HepG2 (cell line): Measurements from ENCODE around the gene DSTN. TPM values are rescaled to one million over a fixed set of nuclear protein-coding genes. Genes with fewer than 3 reads are reported as not detected.

Experiments
- ATAC-seq: fragments of 200-7000 bp; cut with Tn5 transposase; 3 replicates; pipeline ENCODE4 v1.9.1; 2020; ENCODE audit warnings: mild to moderate bottlenecking, moderate library complexity
- BruUV-seq: library from RNA; stranded (reverse); fragments of 400-500 nt; replicated peaks from 2 replicates; lab custom pipeline; 2021; lab: Mats Ljungman, UMichigan
- CTCF ChIA-PET: fragments of 300-600 bp; formaldehyde crosslinking; extraction: SDS; loops from one replicate; lab custom pipeline; 2021; ENCODE audit warnings: low total read pairs, inconsistent platforms, low intra/inter-chr PET ratio; lab: Yijun Ruan, JAX
- POLR2A ChIA-PET: fragments of 350-600 bp; sonication (Branson Sonifier 250); formaldehyde crosslinking; loops from one replicate; lab custom pipeline; 2020; ENCODE audit warnings: antibody characterized with exemption, inconsistent platforms; lab: Yijun Ruan, JAX
- DNase-seq: peaks from one replicate; pipeline ENCODE4 v3.0.0-alpha.2; 2015; ENCODE audit warnings: low spot score
- FAIRE-seq: peaks from 3 replicates; lab custom pipeline; 2011; peaks lifted over from hg19 to GRCh38; lab: Jason Lieb, UNC
- H2AFZ ChIP-seq: one replicate; pipeline ENCODE4 v1.6.1; 2011; ENCODE audit warnings: low read length, inconsistent platforms
- H3K27ac ChIP-seq: fragments of 300-600 bp; 3 replicates; pipeline ENCODE4 v1.8.0; 2011; ENCODE audit warnings: mixed run types, mild to moderate bottlenecking, mixed read lengths, low read length, inconsistent platforms; ENCODE audit not compliant: insufficient read depth; ENCODE audit errors: extremely low read length
- H3K27me3 ChIP-seq, 2 experiments: fragments of 200-600 bp in 1 of 2; 2 replicates in 1 of 2; 3 replicates in 1 of 2; pipeline versions ENCODE4 v1.6.0 to v1.8.0; 2011; ENCODE audit warnings: low read length in 2 of 2, mild to moderate bottlenecking in 2 of 2, moderate library complexity in 2 of 2, inconsistent platforms in 1 of 2; ENCODE audit not compliant: insufficient read depth in 2 of 2, control insufficient read depth in 1 of 2
- H3K36me3 ChIP-seq, 2 experiments: fragments of 200-600 bp in 1 of 2; replicated peaks in 1 of 2; 2 replicates in 1 of 2; 3 replicates in 1 of 2; pipeline versions ENCODE4 v1.5.1 to v1.8.0; 2011; ENCODE audit warnings: low read length in 2 of 2, inconsistent platforms in 1 of 2; ENCODE audit not compliant: insufficient read depth in 2 of 2, control insufficient read depth in 1 of 2
- H3K4me1 ChIP-seq: 2 replicates; pipeline ENCODE4 v1.5.1; 2012; ENCODE audit warnings: low read length, inconsistent platforms; ENCODE audit not compliant: insufficient read depth
- H3K4me2 ChIP-seq: 2 replicates; pipeline ENCODE4 v1.6.0; 2011; ENCODE audit warnings: low read depth, low read length, inconsistent platforms
- H3K4me3 ChIP-seq, 3 experiments: fragments of 200-600 bp in 1 of 3; sonication (generic), shearing (Covaris generic) in 1 of 3; replicated peaks in 1 of 3; 2 replicates each; pipeline ENCODE4 v1.5.1; 2011 to 2016; ENCODE audit warnings: low read length in 3 of 3, inconsistent platforms in 2 of 3, low read depth in 2 of 3, mild to moderate bottlenecking in 2 of 3, control low read depth in 1 of 3, mixed read lengths in 1 of 3; ENCODE audit not compliant: insufficient read depth in 1 of 3
- H3K79me2 ChIP-seq: one replicate; pipeline ENCODE4 v1.6.1; 2011; ENCODE audit warnings: low read length, inconsistent platforms; ENCODE audit not compliant: insufficient read depth
- H3K9ac ChIP-seq: 2 replicates; pipeline ENCODE4 v1.6.0; 2011; ENCODE audit warnings: mild to moderate bottlenecking, low read depth, low read length, inconsistent platforms; ENCODE audit not compliant: insufficient read depth
- H3K9me3 ChIP-seq: 2 replicates; pipeline ENCODE4 v1.5.1; 2012; ENCODE audit warnings: mild to moderate bottlenecking, low read length
- H4K20me1 ChIP-seq: 2 replicates; pipeline ENCODE4 v1.6.0; 2011; ENCODE audit warnings: inconsistent platforms, mild to moderate bottlenecking, low read length, moderate library complexity; ENCODE audit not compliant: insufficient read depth
- DNMT3B ChIP-seq: conservative IDR thresholded peaks from 2 replicates; pipeline ENCODE4 v1.6.1; 2016; ENCODE audit warnings: missing biosample characterization, control low read depth
- GABPA ChIP-seq, 2 experiments: IDR thresholded peaks; 2 replicates each; pipeline ENCODE4 v1.6.1; 2011 to 2016; ENCODE audit warnings: low read depth in 2 of 2, low read length in 1 of 2, missing biosample characterization in 1 of 2, missing genetic modification characterization in 1 of 2
- ZNF280B ChIP-seq: sonication (generic); formaldehyde crosslinking; IDR thresholded peaks from 2 replicates; pipeline ENCODE4 v1.5.0; 2020; ENCODE audit warnings: missing genetic modification reagents, mild to moderate bottlenecking, borderline replicate concordance
- WGBS: methylation state at CpG from one replicate; pipeline ENCODE4 v1.1.6; 2017; ENCODE audit warnings: low lambda C conversion rate; 5-methylcytosine and 5-hydroxymethylcytosine counted together
- in situ Hi-C: cut with HindIII; loops from 2 replicates; pipeline ENCODE4 v1.10.0; 2017; ENCODE audit warnings: low pct_unique_long_range_greater_than_20kb; ENCODE audit not compliant: extremely low pct_ligation_motif_present
- intact Hi-C: fragments of 100-400 bp; cut with micrococcal nuclease; formaldehyde crosslinking; loops from one replicate; pipeline ENCODE4 v1.10.0; 2022; ENCODE audit not compliant: unreplicated experiment
- polyA plus RNA-seq, 8 experiments: library from polyadenylated mRNA; depleted of rRNA in 3 of 8; stranded (reverse) in 7 of 8; unstranded in 1 of 8; fragments of >200 nt; fragmentation: Illumina TruSeq in 4 of 8; extraction: Trizol in 4 of 8; gene quantifications; 2 replicates each; pipeline versions ENCODE4 v1.2.1 to v1.2.3, GENCODE V29; 2011 to 2016; ENCODE audit warnings: low read depth in 4 of 8, missing spikeins in 1 of 8, mixed read lengths in 1 of 8; ENCODE audit not compliant: insufficient read depth in 1 of 8
- total RNA-seq, 5 experiments: library from RNA; depleted of rRNA; stranded (reverse); fragments of >200 nt; fragmentation: Illumina TruSeq; extraction: Trizol; gene quantifications; 2 replicates each; pipeline ENCODE4 v1.2.3, GENCODE V29; 2016; ENCODE audit warnings: low read depth in 1 of 5
- TF ChIP-seq, protein P1 (sequence below): sonication (generic); formaldehyde crosslinking; IDR thresholded peaks from 2 replicates; pipeline ENCODE4 v1.4.0; 2020; ENCODE audit warnings: missing genetic modification reagents

Gene DSTN
- total and polyA plus RNA-seq, 2 of the 13 experiments (the other 11 are each of a cell fraction or from before 2014, with no cell fraction given), result 27.6 to 106 TPM

DNA sequence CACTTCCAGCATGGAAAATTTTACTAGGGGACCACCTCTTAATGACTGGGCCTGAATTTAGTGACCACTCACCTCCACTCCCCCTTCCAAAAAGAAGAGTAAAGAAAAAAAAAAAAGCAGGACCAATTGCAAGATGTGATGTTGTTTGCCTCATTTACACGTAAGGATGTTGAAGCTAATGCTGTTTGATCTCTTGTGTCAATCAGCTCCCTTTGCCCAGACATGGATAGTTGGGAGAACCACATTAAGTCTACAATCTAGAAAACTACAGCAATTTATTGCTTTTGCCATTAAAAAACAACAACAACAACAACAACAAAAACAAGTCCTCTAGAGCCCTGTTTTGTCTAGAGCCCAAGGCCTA, 11.0 kb upstream of the DSTN start:
- Histone ChIP-seq H3K4me1 (peaks cover 44% of the 10 kb centered on the region), H3K9me3 (no peaks in the 10 kb centered on the region), H4K20me1 (no peaks in the 10 kb centered on the region), H2AFZ (no peak overlapping the region), H3K36me3 (no peaks in the 10 kb centered on the region), H3K4me2 (peak overlapping the region; percentile 59; the same call in 1 of the 2 replicates), H3K79me2 (no peaks in the 10 kb centered on the region), H3K27me3 (no peaks in the 10 kb centered on the region), H3K9ac (no peak overlapping the region), H3K27ac (peak overlapping the region; percentile 48), H3K4me3 (no peak overlapping the region)
- FAIRE-seq (no peak), DNase-seq (no peak), ATAC-seq (no peak)
- intact Hi-C loops, result loop anchor here (1.0 kb wide), 1 partner anchor 10 kb away; no protein-coding TSS in a partner anchor
- ChIA-PET CTCF (interaction anchor here (0.6 kb wide), 1 partner anchor 11 kb away, joined by 3 read pairs; the partner anchor contains the start of gene DSTN), POLR2A (interaction anchor here (6.6 kb wide), 1 partner anchor 12 kb away, joined by 33 read pairs; the partner anchor contains the start of gene DSTN)
- 51% methylated on average over 1 of the region's 1 CpG for WGBS
- TF ChIP-seq DNMT3B (CRISPR knock-in tag) (no peak), GABPA (IDR thresholded peaks at IDR 0.05; ENCODE audit: low read depth, low read length) (no peak), GABPA (CRISPR knock-in tag; IDR thresholded peaks at IDR 0.05; ENCODE audit: low read depth) (peak; percentile 4; the same call in 1 of the 2 replicates), ZNF280B (CRISPR knock-in tag) (no peak)
- TF ChIP-seq, protein P1, sequence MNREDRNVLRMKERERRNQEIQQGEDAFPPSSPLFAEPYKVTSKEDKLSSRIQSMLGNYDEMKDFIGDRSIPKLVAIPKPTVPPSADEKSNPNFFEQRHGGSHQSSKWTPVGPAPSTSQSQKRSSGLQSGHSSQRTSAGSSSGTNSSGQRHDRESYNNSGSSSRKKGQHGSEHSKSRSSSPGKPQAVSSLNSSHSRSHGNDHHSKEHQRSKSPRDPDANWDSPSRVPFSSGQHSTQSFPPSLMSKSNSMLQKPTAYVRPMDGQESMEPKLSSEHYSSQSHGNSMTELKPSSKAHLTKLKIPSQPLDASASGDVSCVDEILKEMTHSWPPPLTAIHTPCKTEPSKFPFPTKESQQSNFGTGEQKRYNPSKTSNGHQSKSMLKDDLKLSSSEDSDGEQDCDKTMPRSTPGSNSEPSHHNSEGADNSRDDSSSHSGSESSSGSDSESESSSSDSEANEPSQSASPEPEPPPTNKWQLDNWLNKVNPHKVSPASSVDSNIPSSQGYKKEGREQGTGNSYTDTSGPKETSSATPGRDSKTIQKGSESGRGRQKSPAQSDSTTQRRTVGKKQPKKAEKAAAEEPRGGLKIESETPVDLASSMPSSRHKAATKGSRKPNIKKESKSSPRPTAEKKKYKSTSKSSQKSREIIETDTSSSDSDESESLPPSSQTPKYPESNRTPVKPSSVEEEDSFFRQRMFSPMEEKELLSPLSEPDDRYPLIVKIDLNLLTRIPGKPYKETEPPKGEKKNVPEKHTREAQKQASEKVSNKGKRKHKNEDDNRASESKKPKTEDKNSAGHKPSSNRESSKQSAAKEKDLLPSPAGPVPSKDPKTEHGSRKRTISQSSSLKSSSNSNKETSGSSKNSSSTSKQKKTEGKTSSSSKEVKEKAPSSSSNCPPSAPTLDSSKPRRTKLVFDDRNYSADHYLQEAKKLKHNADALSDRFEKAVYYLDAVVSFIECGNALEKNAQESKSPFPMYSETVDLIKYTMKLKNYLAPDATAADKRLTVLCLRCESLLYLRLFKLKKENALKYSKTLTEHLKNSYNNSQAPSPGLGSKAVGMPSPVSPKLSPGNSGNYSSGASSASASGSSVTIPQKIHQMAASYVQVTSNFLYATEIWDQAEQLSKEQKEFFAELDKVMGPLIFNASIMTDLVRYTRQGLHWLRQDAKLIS (CRISPR knock-in tag), result 0 out of 2 replicates have a peak, but pooled peaks have one; percentile 12
- in situ Hi-C loops, result no loop called here
- BruUV-seq, result no TSS peak
